GM18517 (cell line): Measurements from ENCODE around the gene ELFN1.
"Not testable (repeated sequence)": the region's sequence is repeated elsewhere in the genome, so short reads cannot be mapped to it uniquely, and the experiment has no call there.

ENCODE experiments used
- ATAC-seq: cut with Tn5 transposase; IDR thresholded peaks from one replicate; pipeline ENCODE4 v1.9.1; 2021; ENCODE audit warnings: mild to moderate bottlenecking, moderate library complexity; ENCODE audit not compliant: unreplicated experiment

Gene ELFN1

GRCh38 chr7:1750541-1751021 lies 80.5 kb downstream of the ELFN1 start:
- no peak for ATAC-seq

DNA sequence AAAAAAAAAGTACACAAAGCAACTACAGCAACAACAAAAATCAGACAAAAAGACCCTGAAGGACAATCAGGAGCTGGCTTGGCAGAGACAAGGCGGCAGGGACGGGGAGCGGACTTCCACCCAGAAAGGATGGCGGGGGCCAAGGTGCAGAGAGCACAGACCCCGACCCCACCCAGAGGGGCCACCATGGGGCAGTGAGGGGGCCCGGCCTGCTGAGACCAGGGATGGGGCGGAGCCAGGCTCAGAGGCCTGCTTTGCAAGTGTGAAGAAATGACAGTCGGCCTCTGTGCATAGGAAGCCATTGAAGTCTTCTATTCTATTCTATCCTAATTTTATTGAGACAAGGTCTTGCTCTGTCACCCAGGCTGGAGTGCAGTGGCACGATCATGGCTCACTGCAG lies 82.0 kb downstream of the ELFN1 start:
- ATAC-seq = no peak

GRCh38 chr7:1752771-1753563 lies 82.9 kb downstream of the ELFN1 start:
- no peak for ATAC-seq

DNA sequence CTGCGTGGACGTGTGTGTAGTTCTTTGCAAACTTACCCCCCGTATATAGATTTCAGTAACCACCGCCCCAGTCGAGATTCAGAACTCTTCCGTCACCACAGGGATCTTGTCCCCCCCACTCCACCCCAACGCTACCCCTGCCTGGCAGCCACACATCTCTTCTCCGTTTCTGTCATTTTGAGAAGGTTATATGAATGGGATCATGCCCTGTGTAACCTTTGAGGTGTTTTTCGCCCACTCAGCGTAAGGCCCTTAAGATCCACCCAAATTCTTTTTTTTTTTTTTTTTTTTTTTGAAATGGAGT lies 83.4 kb downstream of the ELFN1 start:
- no peak for ATAC-seq

DNA sequence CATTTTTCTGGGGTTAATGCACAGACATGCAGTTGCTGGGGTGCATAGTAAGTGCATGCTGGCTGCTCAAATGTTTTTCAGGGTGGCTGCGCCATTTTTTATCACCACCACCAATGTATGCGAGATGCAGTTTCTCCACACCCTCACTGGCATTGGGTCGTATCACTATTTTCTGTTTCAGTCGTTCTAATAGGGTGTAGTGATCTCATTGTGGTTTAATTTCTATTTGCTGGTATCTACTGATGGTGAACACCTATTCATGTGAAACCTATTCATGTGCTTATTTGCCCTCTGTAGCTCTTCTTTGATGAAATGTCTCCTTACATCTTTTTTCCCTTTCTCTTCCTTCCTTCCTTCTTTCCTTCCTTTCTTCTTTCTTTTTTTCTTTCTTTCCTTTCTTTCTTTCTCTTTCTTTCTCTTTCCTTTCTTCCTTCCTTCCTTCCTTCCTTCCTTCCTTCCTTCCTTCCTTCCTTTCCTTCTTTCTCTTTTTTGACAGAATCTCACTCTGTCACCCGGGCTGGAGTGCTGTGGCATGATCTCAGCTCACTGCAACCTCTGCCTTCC lies 84.3 kb downstream of the ELFN1 start:
- no peak for ATAC-seq

GRCh38 chr7:1755783-1756625 lies 85.9 kb downstream of the ELFN1 start:
- no peak for ATAC-seq

DNA sequence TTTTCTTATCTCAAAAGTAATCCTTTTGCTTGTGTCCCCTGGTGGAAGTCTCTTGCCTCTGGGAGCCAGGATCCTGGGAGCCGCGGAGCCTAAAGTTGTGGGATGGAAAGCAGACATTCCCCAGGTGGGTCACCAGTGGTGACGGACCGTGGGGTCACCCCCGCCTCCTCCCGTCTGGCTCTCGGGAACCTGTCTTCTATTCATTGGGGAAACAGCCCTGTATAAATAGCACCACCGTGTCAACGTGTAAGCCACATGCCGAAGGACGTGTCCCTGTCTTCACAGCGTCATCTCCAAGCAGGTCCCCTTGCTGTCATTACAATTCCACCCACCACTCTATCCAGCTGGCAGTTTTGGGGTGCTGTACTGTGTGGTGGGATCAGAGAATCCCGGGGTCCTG lies 87.5 kb downstream of the ELFN1 start:
- ATAC-seq = no peak

DNA sequence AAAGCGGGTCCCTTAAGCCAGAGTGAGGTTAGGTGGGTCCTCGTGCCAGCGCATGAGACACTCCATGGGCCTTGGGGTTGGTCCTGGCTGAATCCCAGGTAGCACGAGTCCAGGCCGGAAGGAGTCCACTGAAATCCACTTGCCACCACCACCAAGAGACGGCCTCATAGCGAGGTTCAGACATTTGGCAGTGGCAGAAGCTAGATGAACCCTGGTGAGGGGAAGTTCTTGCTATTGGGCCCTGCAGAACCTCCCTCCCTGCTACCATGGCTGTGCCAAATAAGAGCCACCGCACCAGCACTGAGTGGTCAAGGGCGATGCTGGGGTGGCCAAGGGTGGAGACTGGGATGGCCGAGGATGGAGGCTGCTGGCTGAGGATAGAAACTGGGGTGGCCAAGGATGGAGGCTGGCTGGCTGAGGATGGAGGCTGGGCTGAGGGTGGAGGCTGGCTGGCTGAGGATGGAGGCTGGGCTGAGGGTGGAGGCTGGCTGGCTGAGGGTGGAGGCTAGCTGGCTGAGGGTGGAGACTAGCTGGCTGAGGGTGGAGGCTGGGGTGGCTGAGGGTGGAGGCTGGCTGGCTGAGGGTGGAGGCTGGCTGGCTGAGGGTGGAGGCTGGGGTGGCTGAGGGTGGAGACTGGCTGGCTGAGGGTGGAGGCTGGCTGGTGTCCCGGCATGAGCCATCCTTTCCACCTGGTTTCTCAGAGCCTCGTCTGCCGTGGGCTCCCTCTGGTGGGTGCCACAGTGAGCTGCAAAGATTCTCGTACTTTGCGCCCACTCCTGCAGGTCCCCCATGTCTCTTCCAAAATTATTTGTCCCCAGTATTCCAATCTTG lies 88.2 kb downstream of the ELFN1 start:
- no peak for ATAC-seq

DNA sequence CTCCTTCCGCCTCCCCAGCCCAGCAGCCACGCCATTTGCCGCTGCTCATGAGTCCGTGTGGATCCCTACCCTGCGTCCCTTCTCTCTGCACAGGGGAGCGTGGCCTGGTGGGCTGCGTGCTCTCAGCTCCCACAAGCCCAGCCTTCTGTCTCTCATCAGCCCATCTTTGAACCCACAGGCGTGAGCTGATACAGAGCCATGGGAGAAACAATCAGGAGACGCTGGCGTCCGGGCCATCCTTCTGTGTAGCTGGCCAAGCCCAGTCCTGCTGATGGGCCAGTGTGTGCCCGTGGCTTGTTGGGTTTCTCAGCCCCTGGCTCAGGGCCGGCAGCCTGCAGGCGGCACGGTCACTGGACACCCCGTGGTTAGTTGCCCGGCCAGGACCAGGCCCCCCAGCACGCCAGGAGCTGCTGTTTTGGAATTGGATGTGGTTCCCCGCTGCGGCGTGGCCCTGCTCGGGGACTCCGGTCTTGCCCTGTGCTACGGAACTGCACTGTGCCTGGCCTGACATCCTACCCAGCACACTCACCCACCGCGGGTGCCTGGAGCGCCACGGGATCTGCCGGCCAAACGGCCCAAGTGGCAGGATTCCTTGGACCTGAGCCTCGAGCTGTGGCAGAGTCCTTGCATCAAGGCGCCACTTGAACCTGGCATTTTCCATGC lies 88.9 kb downstream of the ELFN1 start:
- no peak for ATAC-seq

DNA sequence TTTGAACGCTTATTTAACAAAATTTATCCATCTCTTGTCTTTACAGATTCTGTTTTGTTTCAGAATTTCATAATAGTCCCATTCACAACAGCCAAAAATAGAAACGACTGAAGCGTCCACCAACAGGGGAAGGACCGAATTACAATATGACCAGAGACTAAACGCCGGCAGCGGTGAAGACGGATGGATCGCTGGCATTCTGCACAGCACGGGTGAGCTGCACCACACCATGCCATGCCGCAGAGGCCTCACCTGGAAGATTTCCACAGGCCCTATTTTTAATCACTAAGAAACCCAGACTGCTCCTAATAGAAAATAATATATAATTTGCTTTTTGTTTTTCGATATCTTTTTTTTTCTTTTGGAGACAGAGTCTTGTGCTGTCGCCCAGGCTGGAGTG lies 91.0 kb downstream of the ELFN1 start:
- no peak for ATAC-seq

DNA sequence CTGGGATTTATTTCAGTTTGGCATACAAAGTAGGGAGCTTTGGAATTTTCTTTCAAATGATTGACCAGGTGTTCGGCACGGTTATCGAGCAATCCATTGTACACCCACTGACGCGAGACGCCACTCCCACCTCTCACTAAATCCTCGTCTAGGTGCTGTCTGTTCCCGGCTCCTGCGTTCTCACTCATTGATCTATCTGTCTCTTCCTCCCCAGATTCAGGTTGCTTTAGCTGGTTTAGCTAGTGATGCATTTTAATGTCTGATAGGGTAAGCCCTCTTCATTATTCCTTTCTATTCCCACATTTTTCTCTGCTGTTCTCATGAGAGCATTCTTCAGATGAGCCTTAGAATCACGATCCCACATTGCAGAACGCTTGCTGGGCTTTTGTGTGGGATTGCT lies 91.7 kb downstream of the ELFN1 start:
- no peak for ATAC-seq

- ATAC-seq = no peak
Measured at GRCh38 chr7:1762238-1762945, 92.3 kb downstream of the ELFN1 start.

- no peak for ATAC-seq
Measured at GRCh38 chr7:1763033-1763432, 93.0 kb downstream of the ELFN1 start.

DNA sequence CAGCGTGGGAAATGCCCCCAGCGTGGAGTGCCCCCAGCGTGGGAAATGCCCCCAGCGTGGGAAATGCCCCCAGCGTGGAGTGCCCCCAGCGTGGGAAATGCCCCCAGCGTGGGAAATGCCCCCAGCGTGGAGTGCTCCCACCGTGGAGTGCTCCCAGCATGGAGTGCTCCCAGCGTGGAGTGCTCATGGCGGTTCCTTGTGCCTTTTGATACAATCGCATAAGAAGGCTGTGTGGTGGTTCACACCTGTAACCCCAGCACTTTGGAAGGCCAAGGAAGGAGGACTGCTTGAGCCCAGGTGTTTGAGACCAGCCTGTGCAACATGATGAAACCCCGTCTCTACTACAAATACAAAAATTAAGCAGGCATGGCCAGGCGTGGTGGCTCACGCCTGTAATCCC lies 93.8 kb downstream of the ELFN1 start:
- not testable (repeated sequence) for ATAC-seq

DNA sequence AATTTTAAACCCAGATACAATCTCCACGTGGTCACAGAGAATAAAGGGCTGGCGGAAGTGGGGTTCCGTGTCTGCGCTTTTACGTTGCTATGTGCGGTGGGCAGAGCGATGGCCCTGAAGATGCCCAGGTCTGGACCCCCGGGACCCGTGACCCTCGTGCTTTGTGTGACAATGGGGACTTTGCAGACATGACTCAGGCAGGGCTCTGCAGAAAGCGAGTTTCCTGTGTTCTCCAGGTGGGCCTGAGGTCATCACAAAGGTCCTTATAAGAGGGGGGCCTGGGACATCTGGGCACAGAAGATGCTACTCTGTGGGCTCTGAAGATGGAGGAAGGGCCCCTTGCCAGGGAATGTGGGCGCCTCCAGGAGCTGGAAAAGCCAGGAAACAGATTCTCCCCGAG lies 95.3 kb downstream of the ELFN1 start:
- ATAC-seq = no peak

DNA sequence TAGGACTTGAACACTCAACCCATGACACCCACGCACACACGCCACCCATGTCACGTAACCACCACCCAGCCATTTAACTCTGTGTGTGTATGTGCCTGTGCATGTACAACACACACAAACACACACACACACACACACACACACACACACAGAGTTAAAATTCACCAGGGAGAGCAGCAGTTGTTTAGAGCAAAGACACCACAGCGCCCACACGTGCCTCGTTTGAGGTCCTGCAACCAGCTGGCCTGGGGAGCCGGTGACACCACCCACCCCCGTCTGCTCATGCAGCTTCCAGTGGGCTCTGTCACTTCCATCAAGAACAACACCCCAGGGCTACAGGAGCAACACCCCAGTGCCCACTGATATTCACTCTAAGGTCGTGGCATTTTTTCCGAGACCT lies 97.4 kb downstream of the ELFN1 start:
- ATAC-seq = no peak

GRCh38 chr7:1768832-1769231 lies 98.8 kb downstream of the ELFN1 start:
- no peak for ATAC-seq

DNA sequence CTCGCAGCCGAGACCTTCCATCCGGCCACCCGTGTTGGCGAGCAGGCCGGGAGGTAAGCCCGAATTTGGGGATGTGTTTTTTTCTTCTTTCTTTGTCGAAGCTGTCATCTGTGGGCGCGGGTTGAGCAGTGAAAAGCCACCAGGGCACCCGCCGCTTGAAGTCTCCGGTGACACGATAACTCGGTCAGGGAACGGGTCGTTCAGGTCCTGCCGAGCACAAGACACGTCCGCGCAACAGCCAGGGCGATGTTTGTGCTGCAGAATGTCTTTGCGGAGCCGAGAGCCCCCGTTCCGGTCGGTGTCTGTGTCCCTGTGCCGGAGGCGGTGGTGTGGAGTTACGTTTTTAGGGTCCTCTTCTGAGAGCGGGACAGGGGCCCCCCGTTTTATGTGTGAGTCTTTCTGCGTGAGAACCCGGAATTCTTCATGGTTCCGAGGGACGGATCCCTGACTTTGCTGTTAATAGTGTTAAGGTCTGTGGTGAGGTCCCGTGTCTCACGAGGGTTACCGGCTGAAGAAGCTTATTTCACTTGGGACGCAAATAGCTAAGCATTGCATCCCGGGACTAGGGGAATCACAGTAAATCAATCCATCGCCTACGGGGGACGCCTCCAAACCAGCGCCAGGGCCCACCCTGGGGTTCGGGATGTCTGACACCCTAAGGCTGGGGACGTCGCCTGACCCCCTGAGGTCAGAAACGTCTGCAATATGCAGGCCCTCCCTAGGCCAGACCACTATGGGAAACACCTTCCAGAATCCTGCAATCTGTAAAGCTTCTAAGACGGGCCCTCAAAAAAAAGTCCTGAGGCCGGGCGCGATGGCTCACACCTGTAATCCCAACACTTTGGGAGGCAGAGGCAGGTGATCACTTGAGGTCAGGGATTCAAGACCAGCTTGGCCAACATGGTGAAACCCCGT lies 99.5 kb downstream of the ELFN1 start:
- ATAC-seq = no peak

GRCh38 chr7:1770331-1770730 lies 100.3 kb downstream of the ELFN1 start:
- ATAC-seq = no peak
